ENCODE measurements around the gene MUCL1.
"Not testable (repeated sequence)": the region's sequence is repeated elsewhere in the genome, so short reads cannot be mapped to it uniquely, and the experiment has no call there.

MUCL1 gene

GRCh38 chr12:54853933-54854538 is at the start of gene MUCL1:
MUCL1 (plus strand) TSS chr12:54854516; CDS start chr12:54854583, 67 bp downstream.
- no peak for FAIRE-seq

- FAIRE-seq, result no peak
These were observed 32.6 kb upstream of the MUCL1 start for GRCh38 chr12:54821676-54822075.

- no peak for FAIRE-seq
These were observed 29.9 kb upstream of the MUCL1 start for GRCh38 chr12:54824402-54824801.

- FAIRE-seq, result no peak
These were observed 24.8 kb upstream of the MUCL1 start for GRCh38 chr12:54829511-54829910.

- FAIRE-seq, result no peak
These were observed 24.1 kb upstream of the MUCL1 start for GRCh38 chr12:54830199-54830598.

- FAIRE-seq, result no peak
These were observed 22.7 kb upstream of the MUCL1 start for GRCh38 chr12:54831631-54832030.

GRCh38 chr12:54840244-54840865 is 14.0 kb upstream of the MUCL1 start:
- no peak for FAIRE-seq

- FAIRE-seq, result no peak
These were observed 3.1 kb downstream of the MUCL1 start for GRCh38 chr12:54857406-54857805.

- FAIRE-seq, result no peak
These were observed 4.2 kb downstream of the MUCL1 start for GRCh38 chr12:54858562-54858961.

GRCh38 chr12:54859502-54859901 is 5.2 kb downstream of the MUCL1 start:
- FAIRE-seq, result no peak

GRCh38 chr12:54861927-54862326 is 7.6 kb downstream of the MUCL1 start:
- FAIRE-seq, result no peak

GRCh38 chr12:54863948-54864618 is 9.8 kb downstream of the MUCL1 start:
- FAIRE-seq, result no peak

GRCh38 chr12:54865683-54866324 is 11.5 kb downstream of the MUCL1 start:
- FAIRE-seq, result no peak

GRCh38 chr12:54868690-54869089 is 14.4 kb downstream of the MUCL1 start:
- FAIRE-seq, result no peak

- FAIRE-seq, result no peak
These were observed 15.7 kb downstream of the MUCL1 start for GRCh38 chr12:54870048-54870447.

- no peak for FAIRE-seq
These were observed 16.3 kb downstream of the MUCL1 start for GRCh38 chr12:54870617-54871016.

- no peak for FAIRE-seq
These were observed 24.8 kb downstream of the MUCL1 start for GRCh38 chr12:54879150-54879549.

- FAIRE-seq, result no peak
These were observed 25.3 kb downstream of the MUCL1 start for GRCh38 chr12:54879579-54879978.

- no peak for FAIRE-seq
These were observed 27.8 kb downstream of the MUCL1 start for GRCh38 chr12:54882079-54882478.

GRCh38 chr12:54882597-54882996 is 28.3 kb downstream of the MUCL1 start:
- FAIRE-seq, result peak; percentile 23

- not testable (repeated sequence) for FAIRE-seq
These were observed 34.1 kb downstream of the MUCL1 start for GRCh38 chr12:54888428-54888827.

GRCh38 chr12:54890339-54890738 is 36.0 kb downstream of the MUCL1 start:
- FAIRE-seq, result no peak

- FAIRE-seq, result no peak
These were observed 37.6 kb downstream of the MUCL1 start for GRCh38 chr12:54891717-54892478.

Data from TTC549 (cell line).